ENCODE results near the gene MPV17L2. TPM values are rescaled to one million over a fixed set of nuclear protein-coding genes. Genes with fewer than 3 reads are reported as not detected.

MPV17L2 gene
- total and polyA plus RNA-seq, 2 of the 4 experiments (the other 2 are of a cell fraction): 7.2 to 19.5 TPM

GRCh38 chr19:18160971-18161635 lies 31.9 kb upstream of the MPV17L2 start (continued):
- no peak for TF ChIP-seq MXI1 (IDR thresholded peaks at IDR 0.05; ENCODE audit: borderline replicate concordance, low read depth, low read length)

DNA sequence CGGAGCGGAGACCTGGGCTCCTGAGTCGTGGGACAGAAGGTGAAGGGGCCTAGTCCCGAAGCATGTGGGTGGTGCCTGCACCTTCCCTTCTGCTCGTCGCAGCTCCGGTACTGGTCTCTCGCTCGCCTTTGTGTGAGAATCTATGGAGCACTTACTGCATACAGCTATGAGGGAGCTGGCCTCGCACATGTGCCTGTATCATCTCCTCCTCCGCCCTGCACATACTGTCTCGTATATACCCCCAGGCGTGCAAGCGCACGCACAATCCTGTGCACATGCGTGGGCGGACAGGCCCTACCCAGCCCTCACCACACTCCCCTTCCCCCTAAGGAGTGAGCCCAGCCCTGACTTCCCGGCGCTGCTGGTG lies 31.4 kb upstream of the MPV17L2 start:
- Histone ChIP-seq H2BK5ac (ENCODE audit: low read depth, low read length, poor library complexity, severe bottlenecking) (no peak overlapping the region), H3K27me3 (ENCODE audit: control insufficient read depth, insufficient read depth, low read length) (no peaks in the 10 kb centered on the region), H4K20me1 (ENCODE audit: insufficient read depth, low read length) (peaks cover 5% of the 10 kb centered on the region), H3K9ac (ENCODE audit: low read depth, low read length) (no peak overlapping the region), H3K4me2 (ENCODE audit: low read depth, low read length) (peak overlapping the region; percentile 67), H4K5ac (ENCODE audit: low read depth, low read length) (no peak overlapping the region), H3K9me3 (ENCODE audit: control insufficient read depth, insufficient read depth, low read length) (no peaks in the 10 kb centered on the region), H3K23ac (ENCODE audit: low read depth, low read length) (no peak overlapping the region), H2BK120ac (ENCODE audit: low read depth, low read length) (no peak overlapping the region), H2BK15ac (ENCODE audit: low read depth, low read length) (no peak overlapping the region), H3K18ac (ENCODE audit: low read depth, low read length) (no peak overlapping the region), H4K8ac (ENCODE audit: low read depth in 2 of 2, low read length in 2 of 2) (peak overlapping the region in 1 of 2 experiments; percentile 83; a peak in 1 of 4 replicates), H3K36me3 (ENCODE audit: control insufficient read depth, insufficient read depth, low read length) (peaks cover 38% of the 10 kb centered on the region), H3K9me1 (ENCODE audit: insufficient read depth, low read length) (peaks cover 5% of the 10 kb centered on the region), H3K4me1 (ENCODE audit: control insufficient read depth, insufficient read depth, low read length) (peaks cover 13% of the 10 kb centered on the region), H3K56ac (ENCODE audit: extremely low read depth, insufficient read depth, low read length) (no peak overlapping the region), H2AK9ac (replicated peaks; ENCODE audit: low read depth, low read length, poor library complexity) (peak overlapping the region; percentile 5), H4K91ac (ENCODE audit: insufficient read depth, low read depth, low read length) (no peak overlapping the region), H2AK5ac (ENCODE audit: low read depth, low read length) (peak overlapping the region; percentile 35; the same call in 1 of the 2 replicates), H3K27ac (ENCODE audit: insufficient read depth, low read length) (no peak overlapping the region), H3K79me1 (ENCODE audit: low read depth in 1 of 2, low read length in 2 of 2) (peaks cover 6 to 26% of the 10 kb centered on the region in 2 experiments), H2AFZ (replicated peaks; ENCODE audit: low read length, poor library complexity) (peak overlapping the region; percentile 73), H3K4me3 (ENCODE audit: insufficient read depth, low read depth, low read length) (no peak overlapping the region), H3K4ac (ENCODE audit: low read depth, low read length) (no peak overlapping the region), H3K14ac (replicated peaks; ENCODE audit: low read depth, low read length) (no peak overlapping the region), H2BK20ac (ENCODE audit: low read depth, low read length) (no peak overlapping the region)
- 73% methylated on average over 10 of the region's 19 CpGs; no CpG with 5 or more reads in 1 of the 2 experiments for WGBS, 2 experiments (ENCODE audit: extremely low coverage in 2 of 2, insufficient read length in 1 of 2)
- BruUV-seq (replicated peaks): no TSS peak
- ChIA-PET POLR2A (ENCODE audit: unreplicated experiment) (no interaction called here), CTCF (no interaction called here)
- DNase-seq (no peak), ATAC-seq (ENCODE audit: low read depth) (no peak; the same call in 1 of the 2 replicates)
- TF ChIP-seq FOS (IDR thresholded peaks at IDR 0.05; ENCODE audit: low read depth, low read length) (no peak), SMC3 (IDR thresholded peaks at IDR 0.05; ENCODE audit: low read depth, low read length) (no peak), NFE2L2 (IDR thresholded peaks at IDR 0.05; ENCODE audit: low read depth, low read length) (no peak), USF2 (IDR thresholded peaks at IDR 0.05; ENCODE audit: low read depth, low read length) (no peak), POLR2A (IDR thresholded peaks at IDR 0.05; ENCODE audit: low read depth, low read length) (no peak), RFX5 (IDR thresholded peaks at IDR 0.05; ENCODE audit: low read depth, low read length) (no peak), MAZ (IDR thresholded peaks at IDR 0.05; ENCODE audit: borderline replicate concordance, low read depth, low read length) (no peak), RAD21 (IDR thresholded peaks at IDR 0.05; ENCODE audit: low read length) (no peak), BHLHE40 (IDR thresholded peaks at IDR 0.05; ENCODE audit: low read depth, low read length) (no peak), MXI1 (IDR thresholded peaks at IDR 0.05; ENCODE audit: borderline replicate concordance, low read depth, low read length) (no peak), CHD1 (IDR thresholded peaks at IDR 0.05; ENCODE audit: low read depth, low read length) (no peak), MAFK (IDR thresholded peaks at IDR 0.05; ENCODE audit: low read depth, low read length) (no peak)
- TF ChIP-seq, protein P1, sequence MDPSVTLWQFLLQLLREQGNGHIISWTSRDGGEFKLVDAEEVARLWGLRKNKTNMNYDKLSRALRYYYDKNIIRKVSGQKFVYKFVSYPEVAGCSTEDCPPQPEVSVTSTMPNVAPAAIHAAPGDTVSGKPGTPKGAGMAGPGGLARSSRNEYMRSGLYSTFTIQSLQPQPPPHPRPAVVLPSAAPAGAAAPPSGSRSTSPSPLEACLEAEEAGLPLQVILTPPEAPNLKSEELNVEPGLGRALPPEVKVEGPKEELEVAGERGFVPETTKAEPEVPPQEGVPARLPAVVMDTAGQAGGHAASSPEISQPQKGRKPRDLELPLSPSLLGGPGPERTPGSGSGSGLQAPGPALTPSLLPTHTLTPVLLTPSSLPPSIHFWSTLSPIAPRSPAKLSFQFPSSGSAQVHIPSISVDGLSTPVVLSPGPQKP (IDR thresholded peaks at IDR 0.05; ENCODE audit: borderline replicate concordance, low read depth, low read length): no peak
- TF ChIP-seq, protein P2, sequence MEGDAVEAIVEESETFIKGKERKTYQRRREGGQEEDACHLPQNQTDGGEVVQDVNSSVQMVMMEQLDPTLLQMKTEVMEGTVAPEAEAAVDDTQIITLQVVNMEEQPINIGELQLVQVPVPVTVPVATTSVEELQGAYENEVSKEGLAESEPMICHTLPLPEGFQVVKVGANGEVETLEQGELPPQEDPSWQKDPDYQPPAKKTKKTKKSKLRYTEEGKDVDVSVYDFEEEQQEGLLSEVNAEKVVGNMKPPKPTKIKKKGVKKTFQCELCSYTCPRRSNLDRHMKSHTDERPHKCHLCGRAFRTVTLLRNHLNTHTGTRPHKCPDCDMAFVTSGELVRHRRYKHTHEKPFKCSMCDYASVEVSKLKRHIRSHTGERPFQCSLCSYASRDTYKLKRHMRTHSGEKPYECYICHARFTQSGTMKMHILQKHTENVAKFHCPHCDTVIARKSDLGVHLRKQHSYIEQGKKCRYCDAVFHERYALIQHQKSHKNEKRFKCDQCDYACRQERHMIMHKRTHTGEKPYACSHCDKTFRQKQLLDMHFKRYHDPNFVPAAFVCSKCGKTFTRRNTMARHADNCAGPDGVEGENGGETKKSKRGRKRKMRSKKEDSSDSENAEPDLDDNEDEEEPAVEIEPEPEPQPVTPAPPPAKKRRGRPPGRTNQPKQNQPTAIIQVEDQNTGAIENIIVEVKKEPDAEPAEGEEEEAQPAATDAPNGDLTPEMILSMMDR (conservative IDR thresholded peaks at IDR 0.05; ENCODE audit: low read depth, low read length): no peak
- dilution Hi-C loops (cut with HindIII; ENCODE audit: low sequenced_read_pairs, unreplicated experiment): no loop called here
- in situ Hi-C loops (cut with MboI; ENCODE audit: low sequenced_read_pairs): no loop called here
- intact Hi-C loops (cut with micrococcal nuclease): no loop called here

All from IMR-90 (cell line).